Fibroblast of skin of left quadriceps (primary cell): ENCODE measurements around the gene RASGEF1B.

Source experiments
- DNase-seq, 2 experiments: peaks; one replicate each; pipeline ENCODE4 v3.0.0-alpha.2; 2013; ENCODE audit warnings: low read depth in 2 of 2

Gene RASGEF1B

GRCh38 chr4:81466841-81467671, 4.7 kb downstream of the RASGEF1B start:
- DNase-seq: peak; percentile 60 to 62

DNA sequence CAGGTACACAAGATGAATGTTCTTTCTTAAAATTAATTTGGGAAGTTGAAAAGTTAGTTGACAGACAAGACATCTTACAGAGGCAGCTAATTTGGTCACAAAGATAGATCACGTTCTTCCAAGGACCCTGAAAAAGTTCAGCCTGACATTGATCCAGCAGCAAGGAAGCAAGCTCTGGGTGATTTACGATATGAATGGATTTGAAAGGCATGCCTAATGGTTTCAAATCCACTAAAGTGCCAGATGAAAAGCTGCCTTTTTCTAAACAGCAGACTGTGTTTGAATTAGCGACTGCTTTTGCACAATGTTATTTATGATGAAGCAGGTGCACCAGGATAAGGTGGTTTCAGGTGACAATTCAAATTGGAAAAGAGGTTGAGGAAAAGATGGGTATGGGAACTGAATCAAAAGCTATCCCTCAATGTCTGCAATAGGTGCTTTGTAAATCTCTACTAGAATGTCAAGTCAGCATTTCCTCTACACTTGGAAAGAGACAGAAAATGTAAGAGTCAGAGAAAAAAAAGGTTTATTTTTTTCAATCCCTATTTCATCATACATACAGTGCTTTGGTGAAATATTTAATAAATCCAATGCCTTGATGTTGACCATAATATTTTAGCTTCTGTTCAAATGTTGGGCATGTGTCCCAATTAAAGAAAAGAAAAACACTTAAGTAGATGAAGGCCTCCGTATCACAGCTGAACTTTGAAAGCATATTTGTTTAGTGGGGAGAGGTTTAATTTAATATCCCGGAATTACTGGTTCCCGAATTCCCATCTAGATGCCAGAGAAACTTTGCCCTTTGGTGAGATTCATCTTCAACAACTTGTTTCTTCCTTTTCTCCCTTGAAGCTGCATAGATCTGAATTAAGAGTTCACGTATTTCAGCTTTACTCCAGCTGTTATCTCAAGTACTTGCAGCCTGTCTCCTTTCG, 6.0 kb downstream of the RASGEF1B start:
- DNase-seq: no peak

DNA sequence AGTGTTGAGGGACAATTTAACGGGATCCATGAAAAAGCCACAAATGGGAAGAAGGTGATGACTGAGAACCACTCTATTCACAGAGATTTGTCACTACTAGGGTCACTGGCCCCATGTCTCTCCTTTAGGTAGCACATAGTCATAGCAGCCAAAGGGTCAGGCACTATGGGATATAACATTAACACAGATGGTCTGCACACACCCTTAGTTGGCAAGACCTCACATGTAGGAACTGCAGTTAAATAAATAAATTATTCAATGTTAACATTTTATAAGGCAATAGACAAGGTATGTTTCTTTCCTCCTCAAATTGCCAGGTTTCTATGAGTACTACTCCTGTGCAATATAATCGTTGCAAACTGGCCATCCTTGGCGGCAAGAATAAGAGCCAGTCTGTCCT, 10.9 kb downstream of the RASGEF1B start:
- no peak for DNase-seq

DNA sequence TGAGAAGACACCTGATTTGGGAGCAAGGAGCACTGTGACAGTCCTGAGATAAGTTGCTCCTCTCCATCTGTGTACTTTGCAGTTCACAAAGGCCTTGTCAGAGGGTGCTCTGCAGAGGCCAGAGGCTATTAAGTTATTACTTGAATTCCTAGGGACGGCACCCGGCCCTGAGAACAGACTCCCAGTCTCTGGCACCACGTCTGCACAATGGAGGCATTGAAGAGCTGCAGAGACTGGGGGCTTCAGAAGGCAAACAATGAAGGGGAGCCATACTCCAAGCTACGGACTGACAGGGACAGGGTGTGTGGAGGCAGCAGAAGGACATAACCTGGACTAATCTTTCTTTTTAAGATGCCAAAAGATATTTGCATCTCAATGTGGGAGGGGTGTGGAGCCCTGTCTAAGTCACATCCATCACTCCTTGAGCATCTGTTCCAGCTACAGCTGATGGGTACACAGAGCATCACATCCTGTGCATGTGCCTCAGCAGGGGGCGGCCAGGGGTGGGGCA, 11.5 kb downstream of the RASGEF1B start:
- DNase-seq: no peak

DNA sequence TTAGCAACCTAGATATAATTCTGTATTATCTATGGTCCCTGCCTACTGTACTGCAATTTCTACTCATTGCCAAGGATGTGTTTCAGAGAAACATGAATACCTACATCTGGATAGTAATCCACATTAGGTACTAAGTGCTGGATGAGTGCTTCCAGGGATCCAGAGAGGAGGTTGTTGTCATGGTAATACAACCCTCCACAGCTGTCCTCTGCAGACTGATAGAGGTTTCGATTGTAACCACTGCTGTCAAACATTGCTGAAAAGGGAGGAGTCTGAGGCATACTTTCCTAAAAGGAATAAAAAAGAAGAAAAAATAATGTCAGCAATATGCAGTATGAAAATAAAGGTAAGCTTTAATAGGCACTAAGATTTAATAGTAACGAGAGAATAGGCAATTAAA, 12.5 kb downstream of the RASGEF1B start:
- DNase-seq: no peak

GRCh38 chr4:81457921-81458520, 13.7 kb downstream of the RASGEF1B start:
- DNase-seq: no peak

DNA sequence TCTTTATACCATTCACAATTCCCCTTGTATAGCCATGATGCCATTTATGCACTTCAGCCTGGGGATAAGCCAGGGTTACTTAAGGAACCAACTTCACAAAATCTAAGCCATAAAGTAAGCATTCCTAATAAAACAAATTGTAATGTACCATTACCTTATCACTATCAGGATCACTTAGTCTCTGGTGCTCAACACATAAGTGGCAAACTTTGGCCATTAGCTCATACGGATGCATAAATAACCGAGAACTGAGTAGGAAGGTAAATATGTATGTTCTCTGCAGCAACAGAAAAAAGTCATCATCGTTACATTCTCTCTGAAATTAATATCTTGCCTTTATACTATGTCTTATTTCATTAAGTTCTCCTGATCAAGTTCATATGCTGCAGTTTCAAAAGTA, 14.4 kb downstream of the RASGEF1B start:
- no peak for DNase-seq

- no peak for DNase-seq
These were observed 15.8 kb downstream of the RASGEF1B start for GRCh38 chr4:81455897-81456296.

- DNase-seq: no peak
These were observed 16.8 kb downstream of the RASGEF1B start for GRCh38 chr4:81454948-81455347.

DNA sequence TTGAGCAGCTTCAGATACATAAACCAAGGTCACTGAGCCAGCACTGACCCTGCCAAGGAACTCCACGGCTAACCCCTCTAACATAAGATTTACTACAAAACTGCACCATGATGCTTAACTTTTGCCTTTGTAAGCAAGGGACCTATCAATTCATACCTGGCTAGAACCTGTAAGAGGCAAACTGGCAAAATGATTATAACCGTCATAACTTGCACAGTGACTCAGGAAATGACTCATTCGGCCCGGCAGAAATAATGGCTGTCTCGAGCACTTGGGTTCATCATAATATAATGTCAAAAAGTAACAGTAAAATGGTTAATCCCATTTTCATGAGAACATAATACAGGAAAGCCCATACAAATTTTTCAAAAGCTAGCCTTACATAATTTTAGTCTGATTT, 17.2 kb downstream of the RASGEF1B start:
- no peak for DNase-seq

DNA sequence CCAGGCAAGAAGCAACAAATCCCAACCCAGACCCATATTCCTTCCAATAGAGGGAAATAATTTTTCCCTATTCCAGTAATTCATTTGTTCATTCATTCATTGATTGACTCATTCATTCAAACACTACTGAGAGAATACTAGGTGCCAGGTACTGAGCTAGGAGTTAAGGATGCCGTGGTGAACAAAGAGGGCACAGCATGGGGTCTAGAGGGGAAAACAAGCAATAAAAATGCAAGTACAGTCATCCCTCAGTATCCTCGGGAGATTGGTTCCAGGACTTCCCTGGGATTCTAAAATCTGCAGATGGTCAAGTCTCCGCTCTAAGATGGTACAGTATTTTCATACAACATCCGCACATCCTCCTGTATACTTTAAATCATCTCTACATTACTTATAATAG, 18.7 kb downstream of the RASGEF1B start:
- DNase-seq: no peak

- DNase-seq: no peak
These were observed 19.2 kb downstream of the RASGEF1B start for GRCh38 chr4:81452452-81453006.

- no peak for DNase-seq
These were observed 22.7 kb downstream of the RASGEF1B start for GRCh38 chr4:81449015-81449414.

DNA sequence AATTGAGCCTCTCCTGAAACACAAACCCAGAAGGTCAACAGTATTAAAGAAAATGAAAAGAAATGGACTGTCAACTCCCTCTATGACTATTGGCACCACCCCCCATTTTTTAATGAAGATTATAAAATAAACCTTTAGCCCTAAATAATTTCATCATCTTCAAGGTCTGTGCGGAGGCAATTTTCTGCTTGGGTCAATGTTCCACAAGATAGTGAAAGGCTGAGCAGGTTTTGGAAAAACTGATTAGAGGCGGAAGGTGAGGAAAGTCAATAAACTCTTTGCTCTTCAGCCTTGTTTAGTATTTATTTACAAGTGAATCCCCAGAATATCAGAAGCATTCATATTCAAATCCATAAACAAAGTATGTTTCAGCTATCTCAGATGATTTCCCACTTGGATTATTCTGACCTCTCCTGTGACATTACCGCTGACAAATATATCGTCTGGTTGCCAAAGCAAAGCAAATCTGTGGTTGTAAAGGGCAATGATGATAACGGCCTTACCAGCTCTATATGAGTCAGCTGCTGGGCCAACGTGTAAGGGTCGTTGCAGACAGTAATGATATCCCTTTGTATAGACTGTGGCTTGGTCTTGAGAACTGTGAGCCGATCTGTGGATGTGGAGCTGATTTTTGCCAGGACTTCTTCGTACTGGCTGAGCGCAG, 24.0 kb downstream of the RASGEF1B start:
- DNase-seq: no peak

DNA sequence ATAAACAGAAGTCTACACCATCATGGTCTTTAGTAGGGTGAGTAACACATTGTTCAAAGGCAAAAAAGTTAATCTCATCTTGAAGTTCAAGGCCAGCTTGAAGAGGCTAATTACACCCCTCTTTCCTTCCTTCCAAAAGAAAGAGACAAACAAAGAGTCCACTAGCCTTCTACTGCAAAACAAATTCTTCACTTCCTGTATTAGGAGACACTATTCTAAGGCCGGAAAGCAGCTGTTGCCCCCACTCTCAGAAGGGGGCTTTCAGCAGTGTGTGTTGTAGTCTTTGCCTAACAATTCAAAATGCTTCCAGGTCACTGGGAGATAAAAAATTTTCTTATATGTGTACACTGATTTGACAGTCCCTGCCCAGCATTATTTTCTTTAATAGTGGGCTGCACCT, 25.1 kb downstream of the RASGEF1B start:
- no peak for DNase-seq

- no peak for DNase-seq
These were observed 26.5 kb downstream of the RASGEF1B start for GRCh38 chr4:81445196-81445595.

DNA sequence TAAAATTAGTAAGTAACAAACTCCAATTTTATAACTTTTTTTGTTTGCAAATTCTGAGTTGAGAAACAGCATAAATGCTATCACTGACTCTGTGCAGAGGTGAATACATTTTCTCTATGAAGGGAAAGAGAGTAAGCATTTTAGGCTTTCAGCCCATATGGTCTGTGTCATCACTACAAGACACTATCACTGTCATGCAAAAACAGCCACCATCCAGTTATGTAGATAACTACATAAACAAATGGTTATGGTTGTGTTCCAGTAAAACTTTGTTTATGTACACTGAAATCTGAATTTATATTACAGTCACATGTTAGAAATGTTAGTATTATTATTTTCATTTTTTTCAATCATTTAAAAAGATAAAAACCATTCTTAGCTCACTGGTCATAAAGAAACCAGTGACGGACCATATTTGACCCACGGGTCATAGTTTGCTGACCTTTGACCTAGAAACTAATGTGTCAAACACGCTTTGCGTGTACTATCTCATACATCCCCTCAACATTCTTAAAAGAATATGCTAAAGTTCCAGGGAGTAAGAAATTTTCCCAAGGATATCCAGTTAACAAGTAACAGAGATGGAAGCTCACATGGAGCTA, 29.1 kb downstream of the RASGEF1B start:
- no peak for DNase-seq

DNA sequence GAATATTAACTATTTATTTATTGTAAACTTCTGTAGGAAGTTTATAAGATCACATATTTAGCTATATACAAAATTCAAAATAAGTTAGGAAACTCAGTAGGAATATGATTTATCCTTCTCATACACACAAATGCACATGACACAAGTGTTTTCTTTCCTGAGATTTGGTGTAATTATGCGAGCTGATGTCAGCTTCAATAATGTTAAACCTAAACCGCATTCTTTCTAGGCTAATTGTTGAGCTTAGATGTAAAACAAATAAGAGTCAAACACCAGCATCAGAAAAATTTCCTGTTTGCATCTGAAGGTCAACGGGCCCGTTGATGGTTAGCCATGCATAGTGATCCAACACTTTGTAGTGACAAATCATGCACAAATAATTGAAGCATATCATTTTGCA, 30.8 kb downstream of the RASGEF1B start:
- DNase-seq: no peak

DNA sequence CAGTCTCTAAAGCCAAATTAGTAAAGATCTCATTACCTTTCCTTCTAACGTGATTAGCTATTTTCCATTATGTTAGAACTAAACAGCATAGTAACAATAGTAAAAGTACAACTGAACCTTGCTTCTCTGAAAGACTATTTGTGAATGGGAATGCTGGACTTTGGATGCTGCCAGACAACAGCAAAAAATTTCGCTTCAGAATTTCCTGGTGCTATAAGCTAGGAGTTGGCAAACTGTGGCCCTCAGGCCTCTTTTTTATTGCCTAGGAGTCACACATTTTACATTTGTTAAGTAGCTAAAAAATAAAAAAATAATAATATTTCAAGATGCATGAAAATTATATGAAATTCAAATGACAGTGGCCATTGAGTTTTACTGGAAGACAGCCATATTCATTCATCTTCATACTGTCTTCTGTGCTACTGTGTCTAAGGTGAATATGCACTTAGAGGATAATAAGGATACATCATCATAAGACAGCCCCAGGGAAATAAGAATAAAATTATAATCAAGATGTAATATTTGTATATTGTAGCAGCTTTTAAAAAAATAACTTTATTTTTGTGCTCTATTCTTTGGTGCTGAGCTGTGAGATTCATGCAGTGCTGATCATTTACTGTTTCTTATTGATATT, 34.6 kb downstream of the RASGEF1B start:
- no peak for DNase-seq

DNA sequence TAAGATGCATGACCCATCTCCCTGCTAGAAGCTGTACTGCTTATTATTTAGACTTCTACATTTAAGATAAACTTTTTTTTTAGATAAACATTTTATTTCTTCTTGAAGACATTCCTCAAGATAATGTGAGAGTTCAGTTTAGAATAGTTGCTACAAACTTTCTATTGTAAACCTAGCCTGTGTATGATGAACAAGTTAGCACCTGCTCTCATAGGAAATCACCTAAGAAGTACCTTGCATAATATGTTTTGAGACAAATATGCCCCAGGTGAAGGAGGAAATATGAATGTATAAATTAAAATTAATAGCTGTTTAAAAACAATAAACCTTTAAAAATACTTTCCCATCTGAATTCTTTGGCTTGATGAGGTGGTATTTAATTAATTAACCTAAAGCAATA, 35.6 kb downstream of the RASGEF1B start:
- DNase-seq: no peak
